ENCODE results near the gene EHD2.

DNA sequence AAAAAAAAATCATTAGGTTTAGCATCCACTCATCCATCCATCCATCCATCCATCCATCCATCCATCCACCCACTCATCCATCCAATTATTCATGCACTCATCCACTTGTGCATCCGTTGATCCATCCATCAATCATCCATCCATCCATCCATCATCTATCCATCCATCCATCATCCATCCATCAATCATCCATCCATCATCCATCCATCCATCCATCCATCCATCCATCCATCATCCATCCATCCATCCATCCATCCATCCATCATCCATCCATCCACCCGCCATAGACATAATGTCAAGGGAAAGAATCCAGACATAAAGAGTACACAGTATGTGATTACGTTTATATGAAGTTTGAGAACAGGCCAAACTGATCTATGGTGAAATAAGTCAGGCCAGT is 56.3 kb downstream of the EHD2 start:
- TF ChIP-seq EZH2phosphoT487 (IDR thresholded peaks at IDR 0.05; ENCODE audit: insufficient read depth, low read depth): no peak
- TF ChIP-seq EZH2 (IDR thresholded peaks at IDR 0.05; ENCODE audit: insufficient read depth, poor library complexity, severe bottlenecking): no peak
